ENCODE measurements around the gene TBC1D14.

Gene TBC1D14

GRCh38 chr4:7030856-7031255, 121.2 kb downstream of the TBC1D14 start:
- Histone ChIP-seq H3K36me3 (peaks cover 37% of the 10 kb centered on the region), H3K4me3 (ENCODE audit: low read depth, low read length) (no peak overlapping the region), H3K4me1 (no peaks in the 10 kb centered on the region), H3K9me3 (no peaks in the 10 kb centered on the region), H3K27me3 (no peaks in the 10 kb centered on the region)
- DNase-seq: no peak
- TF ChIP-seq CTCF (IDR thresholded peaks at IDR 0.05; ENCODE audit: low read depth, low read length): no peak

DNA sequence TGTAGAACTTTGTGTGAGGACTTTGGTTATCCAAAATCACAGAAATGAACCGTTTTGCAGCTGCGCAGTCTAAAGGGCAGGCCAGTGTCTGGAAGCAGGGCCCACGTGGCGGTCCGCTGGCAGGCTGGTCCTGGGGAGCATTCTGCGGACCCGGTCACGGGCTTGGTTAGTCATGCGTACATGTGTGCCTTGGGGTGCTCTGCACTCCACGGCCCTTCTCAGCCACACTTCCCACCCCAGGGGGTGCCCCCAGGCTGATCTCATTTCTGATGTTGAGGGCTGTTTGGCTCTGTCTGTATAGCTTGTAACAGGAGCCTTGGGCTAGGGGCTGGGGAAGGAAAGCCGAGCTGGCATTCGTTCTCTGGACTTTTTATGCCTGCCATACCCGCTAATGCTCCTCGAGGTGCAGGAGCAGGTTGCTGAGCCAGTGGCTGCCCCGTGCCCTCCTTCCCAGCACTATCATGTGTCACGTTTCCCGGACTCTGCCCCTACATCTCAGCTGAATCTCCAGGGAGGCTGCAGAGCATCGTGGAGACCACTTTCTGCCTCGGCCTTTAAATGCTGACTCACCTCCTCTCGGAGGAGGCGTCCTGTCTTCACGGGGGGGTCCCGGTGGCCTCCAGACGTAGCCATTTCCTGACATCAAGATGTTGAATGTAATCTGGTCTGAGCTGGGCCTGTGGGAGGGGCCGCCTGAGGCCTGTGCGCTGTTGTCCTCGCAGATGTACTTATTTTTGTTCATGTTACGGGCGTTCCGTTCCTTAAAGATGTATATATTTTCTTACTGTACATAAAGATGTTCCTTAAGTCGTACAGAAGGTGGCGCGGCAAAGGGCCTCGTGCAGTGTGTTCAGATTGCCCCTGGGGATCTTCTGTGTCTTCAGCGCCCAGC, 122.2 kb downstream of the TBC1D14 start:
- no peaks in the 10 kb centered on the region for H3K4me1 ChIP-seq
- no peak for TF ChIP-seq CTCF (IDR thresholded peaks at IDR 0.05; ENCODE audit: low read depth, low read length)
- no peak for DNase-seq
- no peak overlapping the region for H3K4me3 ChIP-seq (ENCODE audit: low read depth, low read length)
- no peaks in the 10 kb centered on the region for H3K9me3 ChIP-seq
- peaks cover 36% of the 10 kb centered on the region for H3K36me3 ChIP-seq
- no peaks in the 10 kb centered on the region for H3K27me3 ChIP-seq

- Histone ChIP-seq H3K36me3 (peaks cover 28% of the 10 kb centered on the region), H3K27me3 (no peaks in the 10 kb centered on the region), H3K9me3 (no peaks in the 10 kb centered on the region), H3K4me1 (no peaks in the 10 kb centered on the region), H3K4me3 (ENCODE audit: low read depth, low read length) (no peak overlapping the region)
- no peak for TF ChIP-seq CTCF (IDR thresholded peaks at IDR 0.05; ENCODE audit: low read depth, low read length)
- no peak for DNase-seq
Observed at GRCh38 chr4:7032596-7032995, 123.0 kb downstream of the TBC1D14 start.

- Histone ChIP-seq H3K4me3 (ENCODE audit: low read depth, low read length) (no peak overlapping the region), H3K36me3 (peaks cover 21% of the 10 kb centered on the region), H3K27me3 (no peaks in the 10 kb centered on the region), H3K4me1 (no peaks in the 10 kb centered on the region), H3K9me3 (no peaks in the 10 kb centered on the region)
- no peak for TF ChIP-seq CTCF (IDR thresholded peaks at IDR 0.05; ENCODE audit: low read depth, low read length)
- no peak for DNase-seq
Observed at GRCh38 chr4:7034262-7035081, 124.8 kb downstream of the TBC1D14 start.

GRCh38 chr4:7037425-7037824, 127.8 kb downstream of the TBC1D14 start:
- no peak for DNase-seq
- H3K36me3 ChIP-seq: peaks cover 2% of the 10 kb centered on the region; the same call in 1 of the 2 replicates
- no peaks in the 10 kb centered on the region for H3K27me3 ChIP-seq
- H3K4me3 ChIP-seq (ENCODE audit: low read depth, low read length): no peak overlapping the region
- no peaks in the 10 kb centered on the region for H3K9me3 ChIP-seq
- TF ChIP-seq CTCF (IDR thresholded peaks at IDR 0.05; ENCODE audit: low read depth, low read length): peak; percentile 35; the same call in 1 of the 2 replicates
- H3K4me1 ChIP-seq: no peaks in the 10 kb centered on the region

All from BE2C (cell line).